ENCODE data around the gene MED16.
"Not testable (repeated sequence)": the region's sequence is repeated elsewhere in the genome, so short reads cannot be mapped to it uniquely, and the experiment has no call there.

Gene MED16

GRCh38 chr19:827710-828321, 65.2 kb downstream of the MED16 start, which contains the start of gene AZU1:
TSS of gene AZU1 (plus strand) at chr19:827837. CDS start at chr19:827847, 10 bp downstream.
- DNase-seq (ENCODE audit: low spot score) = no peak

- no peak for DNase-seq (ENCODE audit: low spot score)
These were observed 65.7 kb downstream of the MED16 start for GRCh38 chr19:827314-827709.

DNA sequence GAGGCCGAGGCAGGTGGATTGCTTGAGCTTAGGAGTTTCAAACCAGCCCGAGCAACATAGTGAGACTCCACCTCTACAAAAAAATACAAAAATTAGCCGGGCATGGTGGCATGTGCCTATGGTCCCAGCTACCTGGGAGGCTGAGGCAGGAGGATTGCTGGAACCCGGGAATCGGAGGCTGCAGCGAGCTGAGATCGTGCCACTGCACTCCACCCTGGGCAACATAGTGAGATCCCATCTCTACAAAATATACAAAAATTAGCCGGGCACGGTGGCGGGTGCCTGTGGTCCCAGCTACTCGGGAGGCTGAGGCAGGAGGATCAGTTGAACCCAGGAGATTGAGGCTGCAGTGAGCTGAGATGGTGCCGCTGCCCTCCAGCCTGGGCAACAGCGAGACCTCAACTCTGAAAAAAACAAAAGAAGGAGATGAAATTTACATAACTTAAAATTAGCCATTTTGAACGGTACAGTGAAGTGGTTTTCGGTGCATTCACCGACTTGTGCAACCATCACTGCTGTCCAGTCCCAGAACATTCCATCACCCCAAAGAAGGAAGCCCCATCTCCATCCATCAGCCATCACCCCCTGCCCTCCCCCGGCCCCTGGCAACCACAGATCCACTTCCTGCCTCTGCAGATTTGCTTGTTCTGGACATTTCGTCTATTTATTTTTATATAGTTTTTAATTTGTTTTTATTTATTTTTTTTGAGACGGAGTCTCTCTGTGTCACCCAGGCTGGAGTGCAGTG, 66.9 kb downstream of the MED16 start:
- DNase-seq (ENCODE audit: low spot score) = no peak

GRCh38 chr19:824885-825284, 68.1 kb downstream of the MED16 start:
- no peak for DNase-seq (ENCODE audit: low spot score)

GRCh38 chr19:823565-824121, 69.3 kb downstream of the MED16 start:
- peak; percentile 85 for DNase-seq (ENCODE audit: low spot score)

GRCh38 chr19:821825-822503, 71.0 kb downstream of the MED16 start, which contains the start of gene PLPPR3:
TSS of gene PLPPR3 (minus strand) at chr19:821955. CDS start at chr19:821559, 396 bp downstream.
- DNase-seq (ENCODE audit: low spot score) = no peak

GRCh38 chr19:821231-821824, 71.7 kb downstream of the MED16 start:
- peak; percentile 77 for DNase-seq (ENCODE audit: low spot score)

GRCh38 chr19:820212-820611, 72.8 kb downstream of the MED16 start:
- DNase-seq (ENCODE audit: low spot score) = not testable (repeated sequence)

Data from HuH-7.5 (cell line).